ENCODE measurements around the gene PDE1C.

The PDE1C gene

GRCh38 chr7:31734456-31734855 is 335.8 kb downstream of the PDE1C start:
- DNase-seq, result no peak
- H3K27me3 ChIP-seq (ENCODE audit: insufficient read depth, low read depth, severe bottlenecking), result no peaks in the 10 kb centered on the region
- H3K9me3 ChIP-seq (ENCODE audit: severe bottlenecking), result no peaks in the 10 kb centered on the region
- H3K36me3 ChIP-seq, result no peaks in the 10 kb centered on the region
- no peak overlapping the region for H3K27ac ChIP-seq
- no peak for TF ChIP-seq CTCF (IDR thresholded peaks at IDR 0.05; ENCODE audit: low read depth, low read length)
- no peak overlapping the region for H3K4me3 ChIP-seq (ENCODE audit: low read depth, low read length)

GRCh38 chr7:31729195-31729804 is 340.9 kb downstream of the PDE1C start:
- no peak overlapping the region for H3K27ac ChIP-seq
- no peaks in the 10 kb centered on the region for H3K36me3 ChIP-seq
- no peaks in the 10 kb centered on the region for H3K9me3 ChIP-seq (ENCODE audit: severe bottlenecking)
- peak; percentile 10; the same call in 1 of the 2 replicates for TF ChIP-seq CTCF (IDR thresholded peaks at IDR 0.05; ENCODE audit: low read depth, low read length)
- no peaks in the 10 kb centered on the region for H3K27me3 ChIP-seq (ENCODE audit: insufficient read depth, low read depth, severe bottlenecking)
- no peak overlapping the region for H3K4me3 ChIP-seq (ENCODE audit: low read depth, low read length)
- no peak for DNase-seq

- Histone ChIP-seq H3K9me3 (ENCODE audit: severe bottlenecking) (no peaks in the 10 kb centered on the region), H3K4me3 (ENCODE audit: low read depth, low read length) (no peak overlapping the region), H3K27ac (no peak overlapping the region), H3K27me3 (ENCODE audit: insufficient read depth, low read depth, severe bottlenecking) (no peaks in the 10 kb centered on the region), H3K36me3 (no peaks in the 10 kb centered on the region)
- no peak for TF ChIP-seq CTCF (IDR thresholded peaks at IDR 0.05; ENCODE audit: low read depth, low read length)
- DNase-seq, result no peak
These were observed 345.5 kb downstream of the PDE1C start for GRCh38 chr7:31724696-31725095.

GRCh38 chr7:31720366-31720765 is 349.8 kb downstream of the PDE1C start:
- no peak for TF ChIP-seq CTCF (IDR thresholded peaks at IDR 0.05; ENCODE audit: low read depth, low read length)
- H3K36me3 ChIP-seq, result no peaks in the 10 kb centered on the region
- no peak overlapping the region for H3K4me3 ChIP-seq (ENCODE audit: low read depth, low read length)
- DNase-seq, result no peak
- H3K27me3 ChIP-seq (ENCODE audit: insufficient read depth, low read depth, severe bottlenecking), result no peaks in the 10 kb centered on the region
- H3K27ac ChIP-seq, result no peak overlapping the region
- H3K9me3 ChIP-seq (ENCODE audit: severe bottlenecking), result no peaks in the 10 kb centered on the region

- H3K27me3 ChIP-seq (ENCODE audit: insufficient read depth, low read depth, severe bottlenecking), result no peaks in the 10 kb centered on the region
- no peak overlapping the region for H3K4me3 ChIP-seq (ENCODE audit: low read depth, low read length)
- no peak for TF ChIP-seq CTCF (IDR thresholded peaks at IDR 0.05; ENCODE audit: low read depth, low read length)
- H3K36me3 ChIP-seq, result no peaks in the 10 kb centered on the region
- no peak for DNase-seq
- no peak overlapping the region for H3K27ac ChIP-seq
- H3K9me3 ChIP-seq (ENCODE audit: severe bottlenecking), result no peaks in the 10 kb centered on the region
These were observed 353.9 kb downstream of the PDE1C start for GRCh38 chr7:31716355-31716754.

- Histone ChIP-seq H3K27me3 (ENCODE audit: insufficient read depth, low read depth, severe bottlenecking) (no peaks in the 10 kb centered on the region), H3K9me3 (ENCODE audit: severe bottlenecking) (no peaks in the 10 kb centered on the region), H3K36me3 (no peaks in the 10 kb centered on the region), H3K27ac (no peak overlapping the region), H3K4me3 (ENCODE audit: low read depth, low read length) (no peak overlapping the region)
- no peak for DNase-seq
- TF ChIP-seq CTCF (IDR thresholded peaks at IDR 0.05; ENCODE audit: low read depth, low read length), result no peak
These were observed 360.0 kb downstream of the PDE1C start for GRCh38 chr7:31710171-31710570.

Data from WERI-Rb-1 (cell line).